B cell (primary cell): Measurements from ENCODE around the gene PPP6R3. TPM values are rescaled to one million over a fixed set of nuclear protein-coding genes. Genes with fewer than 3 reads are reported as not detected.

ENCODE experiments used
- ATAC-seq: fragments of 200-7000 bp; cut with Tn5 transposase; one replicate; pipeline ENCODE4 v1.10.0; 2021; ENCODE audit warnings: low read depth, mild to moderate bottlenecking, moderate number of reproducible peaks, moderate library complexity
- CTCF ChIA-PET: fragments of 350-600 bp; sonication (Branson Sonifier 250); formaldehyde crosslinking; loops from one replicate; lab custom pipeline; 2021; ENCODE audit warnings: antibody characterized with exemption, inconsistent platforms; lab: Charles Lee
- POLR2A ChIA-PET: fragments of 350-600 bp; sonication (Branson Sonifier 250); formaldehyde crosslinking; loops from one replicate; lab custom pipeline; 2021; ENCODE audit warnings: antibody characterized with exemption; lab: Charles Lee
- DNase-seq: peaks from one replicate; pipeline ENCODE4 v3.0.0; 2013
- H2AFZ ChIP-seq: 2 replicates; pipeline ENCODE4 v1.6.1; 2012; ENCODE audit warnings: mild to moderate bottlenecking, low read depth, low read length; ENCODE audit not compliant: insufficient read depth, poor library complexity, severe bottlenecking
- H3K27ac ChIP-seq, 2 donors: 1 replicate in 1 of 2; 2 replicates in 1 of 2; pipeline ENCODE4 v1.5.1; 2012 to 2013; ENCODE audit warnings: low read length in 2 of 2, mild to moderate bottlenecking in 2 of 2, moderate library complexity in 1 of 2
- H3K27me3 ChIP-seq, 4 experiments: fragments of 200-600 bp in 1 of 4; sonication (generic) in 1 of 4; replicated peaks in 1 of 4; 1 replicate in 2 of 4; 2 replicates in 2 of 4; pipeline versions ENCODE4 v1.6.1 to v1.7.0; 2013 to 2016; ENCODE audit warnings: low read length in 3 of 4, mild to moderate bottlenecking in 2 of 4, mixed read lengths in 1 of 4, moderate library complexity in 1 of 4; ENCODE audit not compliant: insufficient read depth in 4 of 4, control insufficient read depth in 3 of 4; ENCODE audit errors: control extremely low read depth in 1 of 4
- H3K36me3 ChIP-seq, 2 experiments: replicated peaks in 1 of 2; 1 replicate in 1 of 2; 2 replicates in 1 of 2; pipeline versions ENCODE4 v1.6.1 to v1.7.1; 2013; ENCODE audit warnings: low read length in 1 of 2; ENCODE audit not compliant: insufficient read depth in 2 of 2, control insufficient read depth in 1 of 2; ENCODE audit errors: control extremely low read depth in 1 of 2, extremely low read depth in 1 of 2
- H3K4me1 ChIP-seq, 2 donors: fragments of 200-600 bp in 1 of 2; sonication (generic) in 1 of 2; 1 replicate in 1 of 2; 2 replicates in 1 of 2; pipeline versions ENCODE4 v1.5.1 to v1.6.1; 2013 to 2017; ENCODE audit warnings: low read length in 2 of 2; ENCODE audit not compliant: control insufficient read depth in 2 of 2, insufficient read depth in 2 of 2
- H3K4me2 ChIP-seq: replicated peaks from 2 replicates; pipeline ENCODE3; 2012; ENCODE audit warnings: mild to moderate bottlenecking, low read depth, low read length; ENCODE audit not compliant: poor library complexity, severe bottlenecking
- H3K4me3 ChIP-seq, 5 experiments: fragments of 200-600 bp in 1 of 5; sonication (generic) in 1 of 5; 1 replicate in 3 of 5; 2 replicates in 2 of 5; pipeline versions ENCODE4 v1.5.1 to v1.7.0; 2011 to 2016; ENCODE audit warnings: low read length in 4 of 5, mild to moderate bottlenecking in 4 of 5, low read depth in 2 of 5, control low read depth in 1 of 5, moderate library complexity in 1 of 5; ENCODE audit not compliant: insufficient read depth in 1 of 5; ENCODE audit errors: control extremely low read depth in 1 of 5, extremely low read depth in 1 of 5
- H3K79me2 ChIP-seq: fragments of 200-600 bp; sonication (generic); one replicate; pipeline ENCODE4 v1.6.0; 2016; ENCODE audit warnings: low read length; ENCODE audit not compliant: control insufficient read depth, insufficient read depth
- H3K9ac ChIP-seq: fragments of 200-600 bp; sonication (generic); 2 replicates; pipeline ENCODE4 v1.6.1; 2017; ENCODE audit warnings: mild to moderate bottlenecking, low read length, moderate library complexity
- H3K9me3 ChIP-seq, 3 donors: one replicate each; pipeline versions ENCODE4 v1.6.1 to v1.7.1; 2013; ENCODE audit warnings: low read length in 2 of 3; ENCODE audit not compliant: control insufficient read depth in 2 of 3, insufficient read depth in 1 of 3; ENCODE audit errors: control extremely low read depth in 1 of 3
- H4K20me1 ChIP-seq: 2 replicates; pipeline ENCODE4 v1.6.0; 2012; ENCODE audit warnings: mild to moderate bottlenecking, low read length; ENCODE audit not compliant: insufficient read depth, control insufficient read depth, poor library complexity, severe bottlenecking
- H3K27ac Mint-ChIP-seq: one replicate; pipeline ENCODE4 v1.8.0; 2021; ENCODE audit warnings: mixed read lengths
- H3K27me3 Mint-ChIP-seq: one replicate; pipeline ENCODE4 v1.8.0; 2021; ENCODE audit warnings: mixed read lengths
- H3K4me1 Mint-ChIP-seq: one replicate; pipeline ENCODE4 v1.8.0; 2021; ENCODE audit warnings: mixed read lengths
- H3K4me3 Mint-ChIP-seq: one replicate; pipeline ENCODE4 v1.8.0; 2021; ENCODE audit warnings: mixed read lengths
- H3K9me3 Mint-ChIP-seq: one replicate; pipeline ENCODE4 v1.8.0; 2022; ENCODE audit warnings: mixed read lengths; ENCODE audit not compliant: insufficient read depth
- CTCF ChIP-seq: fragments of 200-600 bp; IDR thresholded peaks from one replicate; pipeline ENCODE4 v1.8.0; 2022; ENCODE audit warnings: antibody characterized with exemption, mild to moderate bottlenecking
- EZH2 ChIP-seq: IDR thresholded peaks from 2 replicates; pipeline ENCODE4 v1.6.1; 2012; ENCODE audit warnings: borderline replicate concordance, low read depth, mild to moderate bottlenecking, moderate library complexity, low read length; ENCODE audit not compliant: insufficient read depth, poor library complexity, severe bottlenecking
- WGBS: methylation state at CpG from one replicate; pipeline ENCODE4 v1.1.5; 2013; ENCODE audit warnings: missing lambda C conversion rate; ENCODE audit not compliant: insufficient coverage; 5-methylcytosine and 5-hydroxymethylcytosine counted together
- intact Hi-C: fragments of 100-400 bp; cut with micrococcal nuclease; formaldehyde crosslinking; loops from one replicate; pipeline ENCODE4 v1.10.0; 2022
- polyA plus RNA-seq: library from polyadenylated mRNA; depleted of rRNA; stranded (reverse); fragments of >200 nt; gene quantifications from 2 replicates; pipeline ENCODE4 v1.2.3, GENCODE V29; 2012
- total RNA-seq, 2 donors: library from RNA; stranded (reverse); fragments of 120-200 nt in 1 of 2; gene quantifications; 1 replicate in 1 of 2; 2 replicates in 1 of 2; pipeline versions ENCODE4 v1.2.3 to v1.2.4, GENCODE V29; 2013 to 2022

The PPP6R3 gene
- total and polyA plus RNA-seq, 2 donors (not counting 1 experiment from before 2014, with no cell fraction given), result 48.5 to 159 TPM

DNA sequence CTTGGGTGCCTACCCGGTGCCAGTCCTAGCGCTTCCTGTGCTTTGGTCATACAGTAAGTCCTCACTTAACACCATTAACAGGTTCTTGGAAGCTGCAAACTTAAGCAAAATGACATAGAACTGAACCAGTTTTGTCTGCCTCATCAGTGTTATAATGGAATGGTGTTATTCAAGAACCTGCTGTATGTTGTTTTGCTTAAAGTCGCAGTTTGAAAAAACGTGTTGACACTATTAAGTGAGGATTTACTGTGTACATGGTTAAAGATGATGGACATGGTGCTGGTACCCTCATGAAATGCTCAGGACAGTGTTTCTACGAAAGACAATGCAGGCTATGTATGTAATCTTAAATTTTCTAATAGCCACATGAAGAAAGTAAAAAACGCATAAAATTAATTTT, 41.3 kb downstream of the PPP6R3 start:
- Histone ChIP-seq H3K9ac (no peak overlapping the region), H3K27me3 (no peaks in the 10 kb centered on the region), H4K20me1 (peaks cover 97% of the 10 kb centered on the region), H3K4me1 (peaks cover 80 to 90% of the 10 kb centered on the region in 2 donors), H3K4me2 (peak overlapping the region; percentile 10), H3K9me3 (no peaks in the 10 kb centered on the region), H2AFZ (no peak overlapping the region), H3K4me3 (no peak overlapping the region), H3K36me3 (peaks cover 0 to 2% of the 10 kb centered on the region in 2 experiments), H3K79me2 (peaks cover 100% of the 10 kb centered on the region), H3K27ac (no peak overlapping the region)
- intact Hi-C loops, result no loop called here
- Mint-ChIP-seq H3K27me3 (no peaks in the 10 kb centered on the region), H3K27ac (no peak overlapping the region), H3K4me3 (no peak overlapping the region), H3K4me1 (peaks cover 89% of the 10 kb centered on the region), H3K9me3 (no peaks in the 10 kb centered on the region)
- TF ChIP-seq CTCF (no peak), EZH2 (no peak)
- DNase-seq (no peak), ATAC-seq (no peak)
- WGBS, result no CpG with 5 or more reads among the region's 6 CpGs
- POLR2A ChIA-PET, result no interaction called here
- CTCF ChIA-PET, result no interaction called here

DNA sequence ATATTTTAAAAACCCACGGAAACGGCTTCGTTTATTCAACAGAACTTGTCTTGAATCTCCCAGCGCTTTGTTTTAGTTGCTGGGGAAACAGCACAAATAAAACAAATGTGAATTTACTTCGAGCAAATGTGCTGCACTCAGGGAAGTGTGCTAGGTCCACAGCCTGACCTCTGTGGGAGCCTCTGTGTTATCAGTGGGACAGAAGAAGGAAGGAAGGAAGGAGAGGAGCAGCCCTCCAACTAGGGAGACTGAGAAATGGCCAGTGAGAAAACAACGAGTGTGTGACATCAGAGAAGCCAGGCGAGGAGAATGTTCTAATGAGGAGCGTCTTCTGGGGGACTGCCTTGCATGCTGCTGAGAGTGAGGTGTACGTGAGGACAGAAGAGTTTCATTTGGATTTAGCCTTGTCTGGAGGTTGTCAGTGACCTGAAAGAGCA, 42.7 kb downstream of the PPP6R3 start:
- DNase-seq, result no peak
- H3K9me3 Mint-ChIP-seq, result no peaks in the 10 kb centered on the region

More for the DNA sequence above, 42.7 kb downstream of the PPP6R3 start:
- H4K20me1 ChIP-seq, result peaks cover 99% of the 10 kb centered on the region
- H3K79me2 ChIP-seq, result peaks cover 100% of the 10 kb centered on the region
- H3K4me3 Mint-ChIP-seq, result no peak overlapping the region
- H3K4me1 Mint-ChIP-seq, result peaks cover 87% of the 10 kb centered on the region
- no peak overlapping the region for H3K4me3 ChIP-seq
- H3K27me3 ChIP-seq, result no peaks in the 10 kb centered on the region
- H3K9ac ChIP-seq, result no peak overlapping the region
- H3K36me3 ChIP-seq, result peaks cover 0 to 2% of the 10 kb centered on the region in 2 experiments
- 59% methylated on average over 8 of the region's 9 CpGs for WGBS
- H3K27ac Mint-ChIP-seq, result no peak overlapping the region
- no peak for ATAC-seq
- H3K27me3 Mint-ChIP-seq, result no peaks in the 10 kb centered on the region
- no peak overlapping the region for H2AFZ ChIP-seq
- POLR2A ChIA-PET, result no interaction called here
- no peak overlapping the region for H3K4me2 ChIP-seq
- no peaks in the 10 kb centered on the region for H3K9me3 ChIP-seq
- intact Hi-C loops, result no loop called here
- CTCF ChIA-PET, result no interaction called here
- H3K4me1 ChIP-seq, result peaks cover 74 to 89% of the 10 kb centered on the region in 2 donors
- no peak for TF ChIP-seq EZH2
- TF ChIP-seq CTCF, result no peak
- peak overlapping the region in 1 of 2 donors; percentile 26 for H3K27ac ChIP-seq
